Measurements from ENCODE around the gene ANO5.
"Not testable (repeated sequence)": the region's sequence is repeated elsewhere in the genome, so short reads cannot be mapped to it uniquely, and the experiment has no call there.

ANO5 gene

GRCh38 chr11:22199243-22199642, 6.4 kb downstream of the ANO5 start:
- no peak for DNase-seq

- DNase-seq = no peak
Measured at GRCh38 chr11:22203281-22203680, 10.4 kb downstream of the ANO5 start.

- DNase-seq = no peak
Measured at GRCh38 chr11:22207162-22207561, 14.3 kb downstream of the ANO5 start.

GRCh38 chr11:22208151-22208858, 15.4 kb downstream of the ANO5 start:
- no peak for DNase-seq

GRCh38 chr11:22216940-22217339, 24.1 kb downstream of the ANO5 start:
- DNase-seq = no peak

- no peak for DNase-seq
Measured at GRCh38 chr11:22221143-22221542, 28.3 kb downstream of the ANO5 start.

- no peak for DNase-seq
Measured at GRCh38 chr11:22225190-22225589, 32.3 kb downstream of the ANO5 start.

- DNase-seq = no peak
Measured at GRCh38 chr11:22234743-22235142, 41.9 kb downstream of the ANO5 start.

- peak; percentile 75 for DNase-seq
Measured at GRCh38 chr11:22244986-22245592, 52.2 kb downstream of the ANO5 start.

GRCh38 chr11:22246992-22247391, 54.1 kb downstream of the ANO5 start:
- no peak for DNase-seq

- DNase-seq = no peak
Measured at GRCh38 chr11:22249871-22250270, 57.0 kb downstream of the ANO5 start.

GRCh38 chr11:22256876-22257275, 64.0 kb downstream of the ANO5 start:
- DNase-seq = no peak

- no peak for DNase-seq
Measured at GRCh38 chr11:22263613-22264012, 70.7 kb downstream of the ANO5 start.

GRCh38 chr11:22268983-22269624, 76.2 kb downstream of the ANO5 start:
- not testable (repeated sequence) for DNase-seq

GRCh38 chr11:22273781-22274180, 80.9 kb downstream of the ANO5 start:
- no peak for DNase-seq

- DNase-seq = no peak
Measured at GRCh38 chr11:22275600-22275999, 82.7 kb downstream of the ANO5 start.

- no peak for DNase-seq
Measured at GRCh38 chr11:22276535-22276934, 83.7 kb downstream of the ANO5 start.

- not testable (repeated sequence) for DNase-seq
Measured at GRCh38 chr11:22284991-22285390, 92.1 kb downstream of the ANO5 start.

GRCh38 chr11:22302368-22302767, 109.5 kb downstream of the ANO5 start:
- DNase-seq = no peak

GRCh38 chr11:22304337-22304961, 111.6 kb downstream of the ANO5 start:
- no peak for DNase-seq

GRCh38 chr11:22317656-22318055, 124.8 kb downstream of the ANO5 start:
- DNase-seq = no peak

- no peak for DNase-seq
Measured at GRCh38 chr11:22331771-22332170, 138.9 kb downstream of the ANO5 start.

Measured in islet precursor cell (in vitro differentiated cells).